HG02610 (cell line): Measurements from ENCODE around the gene KIF17.

ENCODE experiments used
- ATAC-seq: cut with Tn5 transposase; IDR thresholded peaks from one replicate; pipeline ENCODE4 v1.9.1; 2021; ENCODE audit warnings: mild to moderate bottlenecking, moderate library complexity; ENCODE audit not compliant: unreplicated experiment

KIF17 gene

DNA sequence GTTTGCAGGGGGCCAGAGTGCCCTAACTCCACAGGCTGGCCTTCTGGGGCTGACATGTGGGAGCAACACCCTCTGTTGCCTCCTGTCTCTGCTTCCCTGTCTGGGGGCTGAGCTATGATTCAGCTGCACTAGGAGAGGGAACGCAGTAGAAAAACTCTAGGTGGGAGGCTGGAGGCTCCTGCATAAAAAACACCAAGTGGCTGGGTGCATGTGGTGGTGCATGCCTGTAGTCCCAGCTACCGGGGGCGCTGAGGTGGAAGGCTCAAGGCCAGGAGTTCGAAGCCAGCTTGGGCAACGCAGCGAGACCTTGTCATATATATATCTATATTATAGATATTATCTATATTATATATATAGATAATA, 5.6 kb downstream of the KIF17 start:
- ATAC-seq = no peak

- ATAC-seq = no peak
These were observed 6.3 kb downstream of the KIF17 start for GRCh38 chr1:20711285-20712214.

- no peak for ATAC-seq
These were observed 7.1 kb downstream of the KIF17 start for GRCh38 chr1:20710469-20711284.

DNA sequence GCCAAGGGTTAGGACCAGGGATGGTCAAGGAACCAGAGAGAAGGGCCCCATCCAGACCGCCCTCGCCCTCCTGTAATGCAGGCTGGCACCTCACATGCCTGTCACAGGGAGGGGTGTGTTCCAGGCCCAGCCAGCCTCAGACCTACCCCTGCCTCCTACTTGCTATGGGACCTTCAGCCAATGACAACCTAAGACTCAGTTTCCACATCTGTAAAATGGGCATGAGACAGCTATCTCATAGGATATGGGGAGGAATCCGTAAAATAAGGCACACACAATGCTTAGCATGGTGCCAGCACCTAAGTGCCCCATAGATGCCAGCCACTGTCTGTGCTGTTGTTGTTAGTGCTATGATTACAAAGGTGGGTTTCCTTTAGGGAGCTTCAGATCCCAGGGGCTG, 7.9 kb downstream of the KIF17 start:
- ATAC-seq = no peak

DNA sequence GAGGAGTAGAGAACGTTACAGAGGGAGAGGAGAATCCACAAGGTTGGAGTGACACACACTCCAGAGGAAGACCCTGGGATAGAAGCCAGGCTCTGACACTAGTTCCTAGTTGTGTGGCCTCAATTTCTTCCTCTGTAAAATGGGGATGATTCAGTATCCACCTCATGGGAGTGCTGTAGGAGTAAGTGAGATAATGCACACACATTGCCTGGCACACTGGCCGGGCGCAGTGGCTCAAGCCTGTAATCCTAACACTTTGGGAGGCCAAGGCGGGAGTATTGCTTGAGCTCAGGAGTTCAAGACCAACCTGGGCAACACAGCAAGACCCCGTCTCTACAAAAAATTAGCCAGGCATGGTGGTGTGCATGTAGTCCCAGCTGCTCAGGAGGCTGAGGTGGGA, 8.9 kb downstream of the KIF17 start:
- no peak for ATAC-seq

DNA sequence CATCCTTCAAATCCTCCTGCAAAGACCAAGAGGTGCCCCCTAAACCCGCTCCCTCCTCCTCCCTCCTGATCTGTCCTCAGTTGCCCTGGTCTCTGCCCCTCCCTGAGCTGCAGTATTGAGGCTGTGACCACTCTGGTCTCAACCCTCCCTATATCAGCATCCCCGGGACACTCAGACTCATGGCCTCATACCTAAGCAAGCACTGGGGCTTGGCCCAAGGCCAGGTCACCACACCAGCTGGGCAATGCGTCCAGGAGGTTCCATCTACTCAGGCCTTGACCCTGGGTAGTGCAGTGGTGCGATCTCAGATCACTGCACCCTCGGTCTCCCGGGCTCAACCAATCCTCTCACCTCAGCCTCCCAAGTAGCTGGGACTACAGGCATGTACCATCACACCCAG, 9.8 kb downstream of the KIF17 start:
- no peak for ATAC-seq

- ATAC-seq = no peak
These were observed 11.0 kb downstream of the KIF17 start for GRCh38 chr1:20706841-20707240.

DNA sequence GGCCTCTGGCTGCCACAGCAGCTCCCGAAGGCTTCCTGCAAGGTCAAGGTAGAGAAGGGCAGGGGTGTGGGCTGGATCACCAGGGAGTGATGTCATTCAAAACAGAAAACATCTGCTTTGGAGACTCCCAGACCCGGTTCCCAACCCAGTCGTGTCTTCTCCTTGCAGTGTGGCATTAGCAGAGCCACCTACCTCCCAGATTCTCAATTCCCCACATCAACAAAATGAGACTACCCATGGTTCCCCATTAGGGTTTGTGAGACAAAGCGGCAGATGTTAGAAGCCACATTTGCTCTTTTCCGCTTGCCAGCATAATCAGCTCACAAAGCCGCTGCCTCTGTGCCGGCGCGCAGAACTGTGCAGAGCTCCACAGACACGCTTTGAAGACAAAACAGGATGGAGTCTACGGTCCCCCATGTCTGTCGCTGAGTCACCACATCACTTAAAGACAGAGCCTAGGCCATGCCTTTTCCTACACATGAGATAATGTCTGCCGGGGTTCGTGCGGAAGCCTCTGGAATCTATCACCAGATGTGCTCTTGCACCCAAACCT, 12.5 kb downstream of the KIF17 start:
- no peak for ATAC-seq

- ATAC-seq = no peak
These were observed 13.2 kb downstream of the KIF17 start for GRCh38 chr1:20704390-20705202.

DNA sequence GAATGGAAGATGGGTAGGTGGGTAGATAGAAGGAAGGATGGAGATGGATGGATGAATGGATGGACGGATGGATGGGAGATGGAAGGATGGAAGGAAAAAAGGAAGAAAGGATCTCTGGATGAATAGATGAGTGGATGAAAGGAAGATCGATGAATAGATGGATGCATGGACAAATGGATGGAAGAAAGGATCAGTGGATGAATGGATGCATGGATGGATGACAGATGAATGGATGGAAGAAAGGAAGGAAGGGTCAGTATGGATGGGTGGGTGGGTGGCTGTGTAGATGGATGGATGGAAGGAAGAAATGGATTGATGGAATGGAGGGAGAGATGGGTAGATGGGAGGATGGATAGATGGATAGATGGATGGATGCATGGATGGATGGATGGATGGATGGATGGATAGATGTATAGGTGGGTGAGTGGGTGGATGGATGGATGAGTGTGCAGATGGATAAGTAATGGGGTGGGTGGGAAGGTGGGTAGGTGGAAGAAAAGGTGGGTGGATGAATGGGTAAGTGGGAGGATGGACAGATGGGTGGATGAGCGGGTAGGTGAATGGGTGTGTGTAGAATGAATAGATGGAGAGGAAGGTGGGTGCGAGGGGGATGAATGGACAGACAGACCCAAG, 14.6 kb downstream of the KIF17 start:
- ATAC-seq = no peak

DNA sequence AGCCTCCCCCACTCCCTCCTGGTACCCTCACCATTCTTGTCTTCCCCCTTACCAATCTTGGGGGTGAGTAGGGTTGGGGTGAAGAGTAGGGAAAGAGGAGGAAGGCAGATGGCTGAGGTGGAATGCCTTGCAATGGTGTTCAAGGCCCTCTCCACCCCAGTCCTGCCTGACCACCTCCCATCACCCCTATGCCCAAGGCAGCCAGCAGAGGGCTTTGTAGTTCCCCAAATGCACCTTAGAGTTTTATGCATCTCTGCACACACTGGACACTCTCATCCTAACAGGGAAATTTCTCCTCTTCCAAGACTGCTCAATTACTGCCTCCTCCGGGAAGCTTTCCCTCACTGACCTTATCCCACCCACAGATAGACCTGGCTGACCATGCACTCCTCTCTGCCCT, 15.4 kb downstream of the KIF17 start:
- ATAC-seq = no peak

- no peak for ATAC-seq
These were observed 16.0 kb downstream of the KIF17 start for GRCh38 chr1:20701847-20702246.

DNA sequence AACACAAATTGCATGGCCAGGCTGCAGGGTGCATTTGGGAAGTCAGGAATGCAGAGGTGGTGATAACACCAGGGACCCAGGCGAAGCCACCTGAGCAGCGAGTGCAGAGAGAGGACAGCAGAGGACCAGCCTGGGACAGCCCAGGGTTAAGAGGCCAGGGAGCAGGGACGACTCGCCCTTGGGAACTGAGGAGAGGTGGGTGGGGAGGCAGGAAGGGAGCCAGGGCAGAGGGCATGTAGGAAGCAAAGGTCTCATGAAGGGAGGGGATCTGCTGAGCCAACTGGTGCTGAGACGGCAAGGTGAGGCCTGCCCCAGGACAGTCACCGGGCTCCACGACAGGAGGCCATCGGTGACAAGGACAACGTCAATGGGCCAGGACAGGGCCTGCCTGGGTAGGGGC, 16.4 kb downstream of the KIF17 start:
- no peak for ATAC-seq

DNA sequence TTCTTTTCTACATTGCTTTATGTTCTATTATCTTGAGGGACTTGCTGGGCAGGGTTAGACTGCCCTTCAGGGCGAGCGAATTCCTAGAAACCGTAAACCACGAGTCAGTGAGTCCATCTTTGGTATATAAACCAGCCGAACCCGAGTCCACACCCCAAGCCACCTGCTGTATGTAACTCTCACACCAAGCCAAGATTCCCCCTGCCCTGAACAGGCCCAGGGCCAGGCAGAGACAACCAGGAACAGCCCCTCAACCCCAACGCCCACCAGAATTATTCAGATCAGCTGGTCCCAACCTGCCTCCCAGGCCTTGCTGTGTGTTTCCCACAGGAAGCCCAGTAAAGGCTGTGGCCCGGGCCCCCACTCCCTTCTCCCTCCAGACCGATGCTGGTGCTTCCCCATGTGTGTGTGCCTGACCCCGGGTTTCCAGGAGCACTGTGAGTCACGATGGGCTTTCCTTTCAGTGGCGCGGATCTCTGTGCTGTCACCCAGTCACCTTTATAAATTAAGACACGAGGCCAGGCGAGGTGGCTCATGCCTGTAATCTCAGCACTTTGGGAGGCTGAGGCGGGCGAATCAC, 17.1 kb downstream of the KIF17 start:
- no peak for ATAC-seq

GRCh38 chr1:20699558-20699957, 18.2 kb downstream of the KIF17 start:
- ATAC-seq = no peak

GRCh38 chr1:20698195-20698910, 19.5 kb downstream of the KIF17 start:
- ATAC-seq = no peak

DNA sequence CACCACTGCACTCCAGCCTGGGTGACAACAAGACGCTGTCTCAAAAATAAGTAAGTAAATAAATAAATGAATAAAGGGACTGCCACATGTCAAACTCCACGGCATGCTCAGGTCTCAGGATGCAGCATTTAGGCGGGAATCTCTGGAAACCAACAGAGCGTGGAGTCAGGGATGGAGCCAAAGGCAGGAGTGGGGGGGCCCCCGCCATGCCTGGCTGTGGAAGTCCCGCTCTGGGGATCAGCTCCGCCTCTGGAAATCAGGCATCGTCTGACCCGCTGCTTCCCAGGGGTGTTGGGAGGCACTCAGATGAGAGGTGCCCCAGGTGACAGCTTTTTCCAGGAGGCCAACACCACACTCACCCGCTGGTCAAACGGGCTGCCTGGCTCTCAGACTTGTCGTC, 20.2 kb downstream of the KIF17 start:
- no peak for ATAC-seq

- ATAC-seq = peak; percentile 69
These were observed 21.1 kb downstream of the KIF17 start for GRCh38 chr1:20696397-20697333.
